ENCODE measurements around the gene TMEM62.
"Not testable (repeated sequence)": the region's sequence is repeated elsewhere in the genome, so short reads cannot be mapped to it uniquely, and the experiment has no call there.

The TMEM62 gene

GRCh38 chr15:43198556-43198955, 65.2 kb downstream of the TMEM62 start:
- H3K36me3 ChIP-seq (ENCODE audit: control insufficient read depth in 1 of 2, insufficient read depth in 2 of 2, low read length in 2 of 2): peaks cover 25 to 38% of the 10 kb centered on the region in 2 donors
- H3K4me3 ChIP-seq (ENCODE audit: low read depth in 1 of 2, low read length in 2 of 2); H3K27ac ChIP-seq (ENCODE audit: low read length); H3K27me3 ChIP-seq (ENCODE audit: low read depth, low read length); H3K9me3 ChIP-seq (ENCODE audit: control insufficient read depth in 1 of 2, low read length in 2 of 2); H3K4me1 ChIP-seq (ENCODE audit: control insufficient read depth in 1 of 2, insufficient read depth in 2 of 2, low read length in 2 of 2): not testable (repeated sequence)

- peaks cover 22 to 36% of the 10 kb centered on the region in 2 donors for H3K36me3 ChIP-seq (ENCODE audit: control insufficient read depth in 1 of 2, insufficient read depth in 2 of 2, low read length in 2 of 2)
- no peaks in the 10 kb centered on the region for H3K4me1 ChIP-seq (ENCODE audit: control insufficient read depth in 1 of 2, insufficient read depth in 2 of 2, low read length in 2 of 2)
- H3K27me3 ChIP-seq (ENCODE audit: low read depth, low read length): no peaks in the 10 kb centered on the region
- H3K4me3 ChIP-seq (ENCODE audit: low read depth in 1 of 2, low read length in 2 of 2): no peak overlapping the region
- H3K27ac ChIP-seq (ENCODE audit: low read length): no peak overlapping the region
- H3K9me3 ChIP-seq (ENCODE audit: control insufficient read depth in 1 of 2, low read length in 2 of 2): no peaks in the 10 kb centered on the region
These were observed 65.6 kb downstream of the TMEM62 start for GRCh38 chr15:43198992-43199391.

GRCh38 chr15:43199945-43200488, 66.6 kb downstream of the TMEM62 start:
- Histone ChIP-seq H3K4me1 (ENCODE audit: control insufficient read depth in 1 of 2, insufficient read depth in 2 of 2, low read length in 2 of 2) (no peaks in the 10 kb centered on the region), H3K4me3 (ENCODE audit: low read depth in 1 of 2, low read length in 2 of 2) (no peak overlapping the region), H3K27me3 (ENCODE audit: low read depth, low read length) (no peaks in the 10 kb centered on the region), H3K9me3 (ENCODE audit: control insufficient read depth in 1 of 2, low read length in 2 of 2) (no peaks in the 10 kb centered on the region), H3K27ac (ENCODE audit: low read length) (no peak overlapping the region), H3K36me3 (ENCODE audit: control insufficient read depth in 1 of 2, insufficient read depth in 2 of 2, low read length in 2 of 2) (peaks cover 13 to 26% of the 10 kb centered on the region in 2 donors)

GRCh38 chr15:43204016-43204901, 70.9 kb downstream of the TMEM62 start:
- H3K4me1 ChIP-seq (ENCODE audit: control insufficient read depth in 1 of 2, insufficient read depth in 2 of 2, low read length in 2 of 2): no peaks in the 10 kb centered on the region
- H3K4me3 ChIP-seq (ENCODE audit: low read depth in 1 of 2, low read length in 2 of 2): no peak overlapping the region
- no peak overlapping the region for H3K27ac ChIP-seq (ENCODE audit: low read length)
- no peaks in the 10 kb centered on the region for H3K9me3 ChIP-seq (ENCODE audit: control insufficient read depth in 1 of 2, low read length in 2 of 2)
- H3K36me3 ChIP-seq (ENCODE audit: control insufficient read depth in 1 of 2, insufficient read depth in 2 of 2, low read length in 2 of 2): no peaks in the 10 kb centered on the region
- H3K27me3 ChIP-seq (ENCODE audit: low read depth, low read length): no peaks in the 10 kb centered on the region

- H3K27ac ChIP-seq (ENCODE audit: low read length): no peak overlapping the region
- H3K27me3 ChIP-seq (ENCODE audit: low read depth, low read length): no peaks in the 10 kb centered on the region
- no peak overlapping the region for H3K4me3 ChIP-seq (ENCODE audit: low read depth in 1 of 2, low read length in 2 of 2)
- no peaks in the 10 kb centered on the region for H3K36me3 ChIP-seq (ENCODE audit: control insufficient read depth in 1 of 2, insufficient read depth in 2 of 2, low read length in 2 of 2)
- no peaks in the 10 kb centered on the region for H3K4me1 ChIP-seq (ENCODE audit: control insufficient read depth in 1 of 2, insufficient read depth in 2 of 2, low read length in 2 of 2)
- no peaks in the 10 kb centered on the region for H3K9me3 ChIP-seq (ENCODE audit: control insufficient read depth in 1 of 2, low read length in 2 of 2)
These were observed 72.7 kb downstream of the TMEM62 start for GRCh38 chr15:43206054-43206453.

GRCh38 chr15:43207024-43207423, 73.6 kb downstream of the TMEM62 start:
- Histone ChIP-seq H3K4me1 (ENCODE audit: control insufficient read depth in 1 of 2, insufficient read depth in 2 of 2, low read length in 2 of 2) (no peaks in the 10 kb centered on the region), H3K36me3 (ENCODE audit: control insufficient read depth in 1 of 2, insufficient read depth in 2 of 2, low read length in 2 of 2) (no peaks in the 10 kb centered on the region), H3K4me3 (ENCODE audit: low read depth in 1 of 2, low read length in 2 of 2) (no peak overlapping the region), H3K9me3 (ENCODE audit: control insufficient read depth in 1 of 2, low read length in 2 of 2) (no peaks in the 10 kb centered on the region), H3K27ac (ENCODE audit: low read length) (no peak overlapping the region), H3K27me3 (ENCODE audit: low read depth, low read length) (no peaks in the 10 kb centered on the region)

GRCh38 chr15:43208052-43209002, 74.9 kb downstream of the TMEM62 start:
- Histone ChIP-seq H3K4me1 (ENCODE audit: control insufficient read depth in 1 of 2, insufficient read depth in 2 of 2, low read length in 2 of 2) (no peaks in the 10 kb centered on the region), H3K27ac (ENCODE audit: low read length) (no peak overlapping the region), H3K27me3 (ENCODE audit: low read depth, low read length) (no peaks in the 10 kb centered on the region), H3K9me3 (ENCODE audit: control insufficient read depth in 1 of 2, low read length in 2 of 2) (no peaks in the 10 kb centered on the region), H3K36me3 (ENCODE audit: control insufficient read depth in 1 of 2, insufficient read depth in 2 of 2, low read length in 2 of 2) (no peaks in the 10 kb centered on the region), H3K4me3 (ENCODE audit: low read depth in 1 of 2, low read length in 2 of 2) (no peak overlapping the region)

GRCh38 chr15:43209059-43209824, 75.9 kb downstream of the TMEM62 start:
- Histone ChIP-seq H3K4me3 (ENCODE audit: low read depth in 1 of 2, low read length in 2 of 2) (no peak overlapping the region), H3K27ac (ENCODE audit: low read length) (no peak overlapping the region), H3K4me1 (ENCODE audit: control insufficient read depth in 1 of 2, insufficient read depth in 2 of 2, low read length in 2 of 2) (no peaks in the 10 kb centered on the region), H3K9me3 (ENCODE audit: control insufficient read depth in 1 of 2, low read length in 2 of 2) (no peaks in the 10 kb centered on the region), H3K36me3 (ENCODE audit: control insufficient read depth in 1 of 2, insufficient read depth in 2 of 2, low read length in 2 of 2) (no peaks in the 10 kb centered on the region), H3K27me3 (ENCODE audit: low read depth, low read length) (no peaks in the 10 kb centered on the region)

GRCh38 chr15:43210172-43210745, 76.9 kb downstream of the TMEM62 start:
- Histone ChIP-seq H3K36me3 (ENCODE audit: control insufficient read depth in 1 of 2, insufficient read depth in 2 of 2, low read length in 2 of 2) (no peaks in the 10 kb centered on the region), H3K4me3 (ENCODE audit: low read depth in 1 of 2, low read length in 2 of 2) (no peak overlapping the region), H3K27me3 (ENCODE audit: low read depth, low read length) (no peaks in the 10 kb centered on the region), H3K4me1 (ENCODE audit: control insufficient read depth in 1 of 2, insufficient read depth in 2 of 2, low read length in 2 of 2) (no peaks in the 10 kb centered on the region), H3K9me3 (ENCODE audit: control insufficient read depth in 1 of 2, low read length in 2 of 2) (no peaks in the 10 kb centered on the region), H3K27ac (ENCODE audit: low read length) (no peak overlapping the region)

GRCh38 chr15:43210807-43211206, 77.4 kb downstream of the TMEM62 start:
- H3K27me3 ChIP-seq (ENCODE audit: low read depth, low read length): no peaks in the 10 kb centered on the region
- no peak overlapping the region for H3K27ac ChIP-seq (ENCODE audit: low read length)

More at GRCh38 chr15:43210807-43211206, 77.4 kb downstream of the TMEM62 start:
- Histone ChIP-seq H3K9me3 (ENCODE audit: control insufficient read depth in 1 of 2, low read length in 2 of 2) (no peaks in the 10 kb centered on the region), H3K4me1 (ENCODE audit: control insufficient read depth in 1 of 2, insufficient read depth in 2 of 2, low read length in 2 of 2) (no peaks in the 10 kb centered on the region), H3K36me3 (ENCODE audit: control insufficient read depth in 1 of 2, insufficient read depth in 2 of 2, low read length in 2 of 2) (no peaks in the 10 kb centered on the region), H3K4me3 (ENCODE audit: low read depth in 1 of 2, low read length in 2 of 2) (no peak overlapping the region)

Data from muscle layer of duodenum (tissue), 2 donors.